ENCODE measurements around the gene PNP.

- no peak for TF ChIP-seq CTCF (IDR thresholded peaks at IDR 0.05)
- TF ChIP-seq POLR2A (IDR thresholded peaks at IDR 0.05) = no peak
These were observed 840 bp downstream of the PNP start for GRCh38 chr14:20469890-20470602.
